GM12864 (cell line): ENCODE measurements around the gene NRIP2.

Source experiments
- DNase-seq: peaks from one replicate; pipeline ENCODE4 v3.0.0-alpha.2; 2011; ENCODE audit warnings: low read depth
- H3K4me3 ChIP-seq: 2 replicates; pipeline ENCODE4 v1.5.1; 2011; ENCODE audit warnings: mild to moderate bottlenecking, low read depth, low read length, control low read depth
- TF ChIP-seq, protein P1 (sequence below): IDR thresholded peaks from 2 replicates; pipeline ENCODE4 v1.5.1; 2011; ENCODE audit warnings: low read depth, mild to moderate bottlenecking, moderate library complexity, low read length, control low read depth, inconsistent platforms; ENCODE audit errors: missing control alignments

Gene NRIP2

DNA sequence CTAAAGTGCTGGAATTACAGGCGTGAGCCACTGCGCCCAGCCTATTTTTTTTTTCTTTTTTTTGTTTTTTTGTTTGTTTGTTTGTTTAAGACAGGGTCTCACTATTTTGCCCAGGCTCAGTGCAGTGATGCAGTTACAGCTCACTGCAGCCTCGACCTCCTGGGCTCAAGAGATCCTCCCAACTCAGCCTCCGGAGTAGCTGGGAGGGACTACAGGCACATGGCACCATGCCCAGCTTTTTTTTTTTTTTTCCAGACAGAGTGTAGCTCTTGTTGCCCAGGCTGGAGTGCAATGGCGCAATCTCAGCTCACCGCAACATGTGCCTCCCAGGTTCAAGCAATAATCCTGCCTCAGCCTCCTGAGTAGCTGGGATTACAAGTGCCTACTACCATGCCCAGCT, 28.1 kb downstream of the NRIP2 start:
- H3K4me3 ChIP-seq = no peak overlapping the region
- no peak for DNase-seq
- TF ChIP-seq, protein P1, sequence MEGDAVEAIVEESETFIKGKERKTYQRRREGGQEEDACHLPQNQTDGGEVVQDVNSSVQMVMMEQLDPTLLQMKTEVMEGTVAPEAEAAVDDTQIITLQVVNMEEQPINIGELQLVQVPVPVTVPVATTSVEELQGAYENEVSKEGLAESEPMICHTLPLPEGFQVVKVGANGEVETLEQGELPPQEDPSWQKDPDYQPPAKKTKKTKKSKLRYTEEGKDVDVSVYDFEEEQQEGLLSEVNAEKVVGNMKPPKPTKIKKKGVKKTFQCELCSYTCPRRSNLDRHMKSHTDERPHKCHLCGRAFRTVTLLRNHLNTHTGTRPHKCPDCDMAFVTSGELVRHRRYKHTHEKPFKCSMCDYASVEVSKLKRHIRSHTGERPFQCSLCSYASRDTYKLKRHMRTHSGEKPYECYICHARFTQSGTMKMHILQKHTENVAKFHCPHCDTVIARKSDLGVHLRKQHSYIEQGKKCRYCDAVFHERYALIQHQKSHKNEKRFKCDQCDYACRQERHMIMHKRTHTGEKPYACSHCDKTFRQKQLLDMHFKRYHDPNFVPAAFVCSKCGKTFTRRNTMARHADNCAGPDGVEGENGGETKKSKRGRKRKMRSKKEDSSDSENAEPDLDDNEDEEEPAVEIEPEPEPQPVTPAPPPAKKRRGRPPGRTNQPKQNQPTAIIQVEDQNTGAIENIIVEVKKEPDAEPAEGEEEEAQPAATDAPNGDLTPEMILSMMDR = no peak

DNA sequence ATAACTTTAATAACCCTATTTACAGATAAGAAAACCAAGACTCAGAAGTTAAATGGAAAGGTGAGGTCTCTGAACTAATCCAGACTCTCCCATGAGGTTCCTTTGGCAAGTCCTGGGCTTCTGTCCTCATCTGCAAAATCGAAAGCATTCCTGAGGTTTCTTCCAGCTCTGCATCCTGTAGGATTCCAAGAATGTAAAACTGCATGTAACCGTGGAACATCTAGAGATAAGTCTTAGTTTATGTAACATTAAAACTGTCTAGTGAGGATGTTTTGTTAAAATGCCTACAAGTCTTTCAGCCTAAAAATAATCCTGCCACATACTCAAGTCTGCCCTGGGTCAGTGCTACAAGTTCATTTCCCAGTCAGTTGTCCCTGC, 29.7 kb downstream of the NRIP2 start:
- H3K4me3 ChIP-seq = no peak overlapping the region
- DNase-seq = no peak
- TF ChIP-seq, protein P1 = no peak

DNA sequence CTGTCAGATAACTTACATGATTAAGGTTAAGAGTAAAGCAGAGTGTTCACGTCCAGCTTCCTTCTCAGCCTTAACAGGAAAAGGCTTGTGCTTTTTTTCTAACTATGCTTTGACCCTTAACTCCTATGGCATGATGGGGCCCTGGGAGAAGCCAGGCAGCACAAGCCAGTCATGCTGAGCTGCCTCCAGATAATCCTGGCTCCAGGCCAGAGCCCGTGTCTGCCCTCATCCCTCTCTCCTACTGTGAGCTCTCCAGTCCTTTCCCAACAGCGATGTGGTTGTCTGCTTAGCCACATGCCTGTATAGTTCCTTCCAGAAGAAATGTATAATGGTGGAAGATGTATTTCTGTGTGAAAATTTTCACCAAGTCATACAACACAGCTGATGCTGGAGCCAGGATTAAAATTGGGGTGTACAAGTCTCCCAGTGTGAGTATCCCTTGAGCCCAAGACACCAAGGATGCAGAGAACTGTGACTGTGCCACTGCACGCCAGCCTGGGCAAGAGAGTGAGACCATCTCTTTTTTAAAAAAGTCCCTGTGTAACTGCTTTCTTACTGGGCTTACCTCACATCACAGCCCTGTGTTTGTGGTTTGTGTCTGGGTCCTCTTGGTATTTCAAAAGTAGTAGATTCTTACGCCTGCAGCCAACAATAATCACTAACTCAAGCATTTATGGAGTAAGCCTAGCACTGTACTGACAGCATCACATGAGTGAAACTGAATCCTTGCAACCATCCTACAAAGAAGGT, 30.3 kb downstream of the NRIP2 start:
- H3K4me3 ChIP-seq = no peak overlapping the region
- DNase-seq = no peak
- TF ChIP-seq, protein P1 = no peak

DNA sequence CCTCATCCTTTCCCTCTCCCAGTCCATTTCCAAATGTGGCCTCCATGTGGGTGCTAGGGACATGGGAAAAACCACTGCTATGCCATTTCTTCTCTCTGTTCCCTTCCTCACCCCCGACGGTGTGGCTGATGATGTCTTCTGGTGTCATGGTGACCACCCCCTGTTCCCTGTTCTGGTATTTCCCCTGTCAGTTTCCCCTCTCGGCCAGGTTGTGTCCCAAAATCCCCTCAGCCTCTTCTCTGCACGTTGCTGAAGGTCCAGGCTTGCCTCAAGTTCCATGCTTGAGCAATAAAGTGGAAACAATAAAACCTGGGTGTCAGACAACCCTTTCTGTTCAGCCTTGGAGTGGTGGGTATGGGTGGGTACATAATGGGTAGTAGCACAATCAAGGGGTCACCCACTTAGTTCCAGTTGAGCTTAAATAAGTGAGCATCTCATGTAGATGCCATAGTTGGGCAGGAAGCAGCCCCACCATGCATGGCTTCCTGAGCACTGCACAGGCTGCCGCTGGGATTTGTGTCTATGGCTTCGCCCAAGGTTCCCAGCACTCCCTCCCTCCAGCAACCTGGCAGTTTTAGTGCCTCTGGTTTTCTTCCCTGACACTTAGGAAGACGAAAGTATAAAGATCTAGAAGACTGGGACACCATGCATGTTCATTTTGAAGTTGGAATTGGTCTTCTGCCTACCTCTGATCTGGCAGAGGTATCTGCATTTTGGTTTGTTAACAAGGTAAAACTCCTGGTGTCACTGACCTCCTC, 31.0 kb downstream of the NRIP2 start:
- no peak overlapping the region for H3K4me3 ChIP-seq
- TF ChIP-seq, protein P1 = no peak
- no peak for DNase-seq

DNA sequence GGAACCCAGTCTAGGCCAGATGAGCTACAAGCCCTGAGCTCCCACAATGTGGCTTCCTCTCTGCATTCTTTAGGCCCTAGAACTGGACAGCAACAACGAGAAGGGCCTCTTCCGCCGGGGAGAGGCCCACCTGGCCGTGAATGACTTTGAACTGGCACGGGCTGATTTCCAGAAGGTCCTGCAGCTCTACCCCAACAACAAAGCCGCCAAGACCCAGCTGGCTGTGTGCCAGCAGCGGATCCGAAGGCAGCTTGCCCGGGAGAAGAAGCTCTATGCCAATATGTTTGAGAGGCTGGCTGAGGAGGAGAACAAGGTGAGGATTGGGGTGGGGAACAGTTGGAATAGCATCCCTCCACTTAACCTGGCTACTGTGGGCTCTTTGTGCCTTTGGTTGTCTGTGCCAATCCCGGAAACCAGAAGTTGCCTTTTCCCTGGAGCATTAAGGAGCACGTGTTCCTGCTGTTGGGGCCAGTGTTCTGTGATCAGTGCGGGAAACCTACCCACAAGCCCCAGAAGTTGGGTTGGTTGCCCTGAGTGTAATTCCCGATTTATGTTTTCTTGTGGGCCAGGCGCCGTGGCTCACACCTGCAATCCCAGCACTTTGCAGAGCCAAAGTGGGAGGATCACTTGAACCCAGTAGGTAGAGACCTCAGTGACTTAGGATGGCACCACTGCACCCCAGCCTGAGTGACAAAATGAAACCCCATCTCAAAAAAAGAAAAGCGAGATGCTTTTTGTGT, 33.6 kb downstream of the NRIP2 start:
- H3K4me3 ChIP-seq = no peak overlapping the region
- TF ChIP-seq, protein P1 = no peak
- no peak for DNase-seq

DNA sequence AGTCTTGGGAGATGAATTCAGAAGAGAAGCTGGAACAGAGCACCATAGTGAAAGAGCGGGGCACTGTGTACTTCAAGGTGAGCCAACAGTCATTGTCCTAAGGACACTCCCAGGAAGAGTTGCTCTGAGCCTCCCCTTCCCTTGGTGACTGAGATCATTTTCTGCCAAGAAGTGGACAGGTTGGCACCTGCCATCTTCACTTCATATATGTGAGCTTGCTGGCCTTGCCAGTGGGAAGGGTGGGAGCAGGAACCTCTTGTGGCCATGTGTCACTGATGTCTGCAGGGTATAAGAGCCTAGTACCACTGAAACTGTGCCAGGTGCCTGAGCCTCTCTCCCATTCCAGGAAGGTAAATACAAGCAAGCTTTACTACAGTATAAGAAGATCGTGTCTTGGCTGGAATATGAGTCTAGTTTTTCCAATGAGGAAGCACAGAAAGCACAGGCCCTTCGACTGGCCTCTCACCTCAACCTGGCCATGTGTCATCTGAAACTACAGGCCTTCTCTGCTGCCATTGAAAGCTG, 34.7 kb downstream of the NRIP2 start:
- TF ChIP-seq, protein P1 = no peak
- no peak for DNase-seq
- H3K4me3 ChIP-seq = no peak overlapping the region
